HG03280 (cell line): ENCODE results near the gene PPP1R15B.

Experiments used
- ATAC-seq: cut with Tn5 transposase; IDR thresholded peaks from one replicate; pipeline ENCODE4 v1.9.1; 2021; ENCODE audit warnings: mild to moderate bottlenecking, moderate library complexity; ENCODE audit not compliant: unreplicated experiment

PPP1R15B gene

DNA sequence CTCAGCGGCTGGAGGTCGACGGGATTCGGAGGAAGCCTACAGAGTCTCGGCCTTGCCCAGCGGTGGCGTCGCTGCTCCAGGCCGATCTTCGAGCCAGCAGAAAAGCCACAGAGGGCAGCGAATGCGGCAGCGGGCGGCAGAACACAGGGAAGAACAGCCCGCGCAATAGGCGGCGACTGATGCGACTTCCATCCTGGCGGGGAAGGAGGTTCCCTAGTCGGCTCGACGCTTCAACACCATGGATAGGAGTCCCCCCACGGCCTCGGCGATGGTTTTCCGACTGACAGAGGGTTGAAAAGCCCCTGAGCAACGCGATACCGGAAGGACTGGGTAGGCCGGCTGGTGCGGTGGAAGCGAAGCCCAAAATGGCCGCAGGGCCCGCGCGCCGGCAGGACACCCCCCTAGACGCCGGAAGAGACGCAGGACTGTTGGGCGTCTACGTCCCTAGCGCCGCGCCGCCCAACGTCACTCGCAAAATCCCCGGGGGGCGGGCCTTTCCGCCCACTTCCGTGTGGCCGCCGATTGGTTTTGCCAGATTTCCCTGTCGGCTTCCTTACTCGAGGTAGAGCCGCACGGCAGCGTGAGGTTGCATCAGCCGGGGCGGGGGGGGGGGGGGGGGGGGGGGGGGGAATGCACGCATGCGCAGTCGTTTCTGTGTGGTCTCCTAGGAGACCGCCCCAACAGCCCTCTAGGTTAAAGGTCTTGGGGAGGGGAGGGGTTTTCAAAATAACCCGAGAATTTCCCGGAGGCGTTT lies at the start of gene PPP1R15B:
PPP1R15B (minus strand) TSS at position 367 of the 754 bp plus-strand sequence. CDS start 406 bp downstream, outside the sequence.
- peak; percentile 93 for ATAC-seq

DNA sequence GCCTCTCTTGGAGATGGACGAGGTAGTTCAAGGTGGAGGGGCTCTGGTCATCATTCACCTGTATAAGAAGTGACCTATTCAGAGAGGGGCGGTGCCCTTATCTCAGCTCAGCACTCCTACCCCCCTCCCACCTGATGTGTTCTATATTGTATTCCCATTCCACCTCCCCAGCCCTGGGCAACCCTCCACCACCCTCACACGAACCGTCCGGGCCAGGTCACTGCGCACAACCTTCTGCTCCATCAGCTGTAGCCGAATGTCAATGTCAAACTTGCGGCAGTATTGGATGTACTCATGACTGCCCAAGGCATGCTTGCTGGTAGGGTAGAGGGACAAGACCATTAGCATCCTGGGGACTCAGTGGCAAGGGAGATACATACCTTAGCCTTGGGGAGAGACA lies 48.7 kb upstream of the PPP1R15B start:
- no peak for ATAC-seq

DNA sequence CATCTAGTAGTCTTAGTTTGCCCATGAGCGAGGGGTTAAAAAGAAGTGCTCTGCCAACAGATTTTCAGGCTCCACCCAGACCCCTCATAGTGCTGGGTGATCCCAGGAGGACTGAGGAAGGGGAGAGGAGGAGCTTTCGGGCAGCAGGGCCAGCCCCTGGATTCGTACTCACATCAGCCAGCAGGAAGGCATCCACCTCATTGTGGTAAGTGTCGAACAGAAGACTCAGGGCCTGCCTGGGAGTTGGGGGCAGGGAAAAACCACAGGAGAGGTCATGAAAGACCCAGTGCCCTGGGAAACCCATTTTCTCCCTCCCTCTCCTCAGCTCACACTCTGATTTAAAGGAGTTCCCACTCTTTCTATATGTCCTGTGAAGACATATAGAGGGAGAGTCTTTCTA lies 48.1 kb upstream of the PPP1R15B start:
- no peak for ATAC-seq

DNA sequence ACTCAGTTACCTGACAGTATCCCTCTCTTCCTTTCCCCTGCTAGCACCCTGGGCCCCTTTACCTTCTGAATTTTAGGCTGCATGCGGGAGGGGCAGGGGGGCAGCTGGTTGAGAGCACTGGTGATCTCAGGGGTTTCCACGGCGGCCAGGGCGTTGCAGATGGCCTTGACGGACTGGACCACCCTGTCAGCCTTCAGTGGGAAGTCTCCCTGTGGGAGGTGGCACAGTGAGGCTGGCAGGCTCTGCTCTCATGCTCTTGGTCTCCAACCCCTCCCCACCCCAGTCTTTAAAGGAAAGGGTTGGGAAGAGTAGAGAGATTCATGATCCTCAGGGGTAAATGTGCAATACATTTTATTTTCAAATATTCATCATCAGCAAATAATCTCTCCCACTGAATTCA lies 46.0 kb upstream of the PPP1R15B start:
- ATAC-seq: no peak

DNA sequence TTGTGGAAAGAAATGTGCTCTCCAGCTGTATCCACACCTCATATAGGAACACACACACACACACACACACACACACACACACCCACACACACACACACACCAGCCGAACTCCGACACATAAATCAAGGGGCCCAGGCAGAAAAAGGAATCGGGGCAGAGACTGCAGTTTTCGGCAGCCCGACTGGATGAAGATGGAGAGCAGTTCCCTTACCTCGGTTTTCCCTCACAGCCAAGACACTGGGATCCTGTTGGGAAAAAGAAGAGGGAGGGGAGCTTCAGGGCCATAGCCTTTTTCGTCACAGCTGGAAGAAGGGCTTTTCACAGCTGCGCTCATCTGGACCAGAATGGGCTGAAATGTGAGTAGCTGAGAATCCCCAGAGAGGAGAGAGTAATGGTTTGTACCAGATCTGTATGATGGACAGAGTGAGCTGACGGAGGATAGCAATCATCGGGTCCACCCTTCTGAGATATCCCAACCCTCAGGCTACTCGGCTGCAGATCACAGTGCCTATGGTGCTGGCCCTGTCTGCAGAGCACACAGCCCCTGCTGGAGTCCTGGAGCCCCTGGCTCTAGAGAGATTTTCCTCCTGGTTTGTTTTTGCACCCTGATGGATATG lies 45.3 kb upstream of the PPP1R15B start:
- ATAC-seq: no peak

DNA sequence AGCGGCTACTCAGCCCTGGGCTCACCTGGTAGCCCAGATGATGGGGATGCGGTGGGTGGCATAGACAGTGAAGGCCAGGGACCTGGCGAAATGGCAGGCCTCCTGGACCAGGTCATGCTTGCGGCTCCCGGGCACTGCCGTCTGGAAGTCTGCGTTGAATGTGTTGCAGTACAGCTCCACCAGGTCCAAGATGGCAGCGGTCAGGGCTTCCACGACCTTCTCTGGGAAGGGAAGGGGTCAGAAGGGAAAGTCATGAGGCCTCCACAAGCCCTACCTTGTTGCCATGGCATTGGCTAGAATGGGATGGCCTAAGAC lies 44.2 kb upstream of the PPP1R15B start:
- ATAC-seq: no peak

DNA sequence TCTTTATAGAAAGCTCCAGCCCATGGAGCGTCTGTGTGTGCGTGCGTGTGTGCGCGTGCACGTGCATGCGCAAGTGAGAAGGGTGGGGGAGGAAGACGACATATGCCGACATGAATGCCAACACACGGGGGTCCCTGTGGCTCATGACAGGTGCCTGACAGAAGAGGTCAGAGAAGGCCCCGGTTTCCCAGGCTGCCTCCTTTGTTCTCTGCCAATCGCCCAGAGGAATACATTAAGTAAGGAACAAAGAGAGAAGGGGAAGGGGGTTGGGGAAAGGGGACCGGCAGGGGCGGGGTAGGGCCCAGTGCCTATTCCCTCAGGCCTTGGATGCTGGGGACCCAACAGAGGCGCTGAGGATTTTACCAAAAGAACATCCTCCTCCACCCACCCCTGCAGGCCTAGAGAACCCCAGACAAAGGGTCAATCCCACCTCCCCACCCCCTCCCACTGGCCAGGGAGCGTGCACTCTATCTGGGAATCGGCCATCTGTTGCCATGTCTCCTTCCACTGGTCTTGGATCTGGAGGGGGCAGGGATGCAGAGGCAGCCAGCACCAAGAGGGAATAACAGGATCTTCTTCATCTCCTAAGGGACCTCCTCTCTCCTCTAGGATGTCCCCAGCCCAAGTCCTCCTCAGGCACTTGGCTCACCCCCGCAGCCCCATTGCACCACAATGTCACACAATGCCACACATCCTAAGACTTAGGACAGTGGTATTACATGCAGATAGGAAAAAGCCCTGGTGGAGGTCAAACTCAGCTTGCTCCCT lies 43.6 kb upstream of the PPP1R15B start:
- no peak for ATAC-seq

DNA sequence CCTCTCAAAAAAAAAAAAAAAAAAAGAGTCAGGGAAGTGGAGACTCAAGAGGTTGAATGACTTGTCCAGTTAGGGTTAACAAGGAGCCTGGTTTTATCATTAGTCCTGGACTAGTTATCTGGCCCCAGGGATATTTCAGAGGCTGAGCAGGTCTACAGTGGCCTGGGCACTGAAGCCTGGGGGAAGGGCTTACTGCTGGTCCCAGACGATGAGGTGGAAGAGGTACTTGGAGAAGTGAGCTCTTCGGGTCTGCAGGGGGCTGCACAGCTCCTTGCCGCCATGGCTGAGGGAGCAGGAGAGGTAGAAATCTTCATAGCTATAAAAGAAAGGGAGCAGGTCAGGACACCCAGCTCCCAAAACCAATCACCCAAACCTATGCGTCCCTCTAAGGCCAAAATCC lies 42.9 kb upstream of the PPP1R15B start:
- no peak for ATAC-seq

DNA sequence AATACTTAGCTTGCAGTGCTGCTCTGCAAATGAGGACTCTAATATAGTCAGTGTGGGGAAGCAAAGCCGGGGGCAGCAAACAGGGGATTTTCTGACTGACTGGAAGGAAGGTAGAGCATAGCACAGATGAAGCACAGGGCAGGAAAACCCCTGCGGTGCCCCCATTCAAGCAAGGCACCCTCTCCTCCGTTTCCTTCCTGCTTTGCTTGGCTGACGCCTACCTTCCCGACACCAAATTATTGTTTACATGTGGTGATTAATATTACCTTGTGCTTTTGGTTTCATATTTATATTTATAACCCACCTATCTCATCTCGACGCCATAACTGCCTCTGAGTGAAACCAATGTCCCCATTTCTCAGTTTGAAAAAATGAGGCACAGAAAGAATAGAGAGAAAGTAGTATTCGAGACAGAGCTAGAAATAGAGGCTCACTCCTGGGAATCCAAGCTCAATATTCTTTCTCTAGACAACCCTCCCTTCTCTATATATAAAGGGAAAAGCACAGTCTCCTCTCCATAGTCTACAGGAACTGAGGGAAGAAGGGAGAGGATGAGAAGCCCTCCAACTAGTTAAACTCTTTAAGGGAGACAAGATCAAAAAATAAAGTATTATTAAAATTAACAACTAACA lies 41.6 kb upstream of the PPP1R15B start:
- ATAC-seq: peak; percentile 66

DNA sequence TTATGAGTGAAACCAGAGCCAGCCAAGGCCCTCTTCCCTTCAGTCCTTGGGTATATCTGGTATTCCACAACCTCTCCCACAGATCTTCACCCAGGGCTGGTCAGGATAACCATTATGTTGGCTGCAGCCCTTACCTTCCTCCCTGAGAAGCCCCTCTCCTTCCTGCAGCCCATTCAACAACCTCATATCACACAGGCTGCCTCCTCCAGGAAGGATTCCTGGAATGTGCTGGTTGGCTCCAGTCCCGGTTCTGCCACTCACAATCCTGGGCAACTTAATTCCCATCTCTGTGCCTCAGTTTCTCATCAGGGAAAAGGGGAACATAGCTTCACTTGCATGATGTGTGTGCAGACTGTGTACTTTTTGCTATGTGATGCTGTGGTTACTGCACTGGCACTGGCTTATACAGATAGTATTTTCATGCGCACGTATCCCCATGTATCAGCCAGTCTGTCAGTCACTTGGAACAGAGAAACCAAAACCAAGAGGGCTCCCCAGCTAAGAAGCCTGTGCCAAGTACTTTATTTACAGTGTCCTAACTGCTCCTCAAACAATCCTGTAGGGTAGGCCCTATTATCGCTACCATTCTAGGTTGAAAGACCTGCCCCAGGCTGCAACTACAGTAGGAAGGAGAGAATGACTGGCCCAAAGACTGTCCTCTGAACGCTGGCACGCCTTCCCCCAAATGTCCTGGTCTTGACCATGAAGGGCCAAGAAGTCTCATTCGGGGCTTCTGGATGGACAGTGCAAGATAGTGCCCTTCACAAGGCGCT lies 39.9 kb upstream of the PPP1R15B start:
- ATAC-seq: no peak

DNA sequence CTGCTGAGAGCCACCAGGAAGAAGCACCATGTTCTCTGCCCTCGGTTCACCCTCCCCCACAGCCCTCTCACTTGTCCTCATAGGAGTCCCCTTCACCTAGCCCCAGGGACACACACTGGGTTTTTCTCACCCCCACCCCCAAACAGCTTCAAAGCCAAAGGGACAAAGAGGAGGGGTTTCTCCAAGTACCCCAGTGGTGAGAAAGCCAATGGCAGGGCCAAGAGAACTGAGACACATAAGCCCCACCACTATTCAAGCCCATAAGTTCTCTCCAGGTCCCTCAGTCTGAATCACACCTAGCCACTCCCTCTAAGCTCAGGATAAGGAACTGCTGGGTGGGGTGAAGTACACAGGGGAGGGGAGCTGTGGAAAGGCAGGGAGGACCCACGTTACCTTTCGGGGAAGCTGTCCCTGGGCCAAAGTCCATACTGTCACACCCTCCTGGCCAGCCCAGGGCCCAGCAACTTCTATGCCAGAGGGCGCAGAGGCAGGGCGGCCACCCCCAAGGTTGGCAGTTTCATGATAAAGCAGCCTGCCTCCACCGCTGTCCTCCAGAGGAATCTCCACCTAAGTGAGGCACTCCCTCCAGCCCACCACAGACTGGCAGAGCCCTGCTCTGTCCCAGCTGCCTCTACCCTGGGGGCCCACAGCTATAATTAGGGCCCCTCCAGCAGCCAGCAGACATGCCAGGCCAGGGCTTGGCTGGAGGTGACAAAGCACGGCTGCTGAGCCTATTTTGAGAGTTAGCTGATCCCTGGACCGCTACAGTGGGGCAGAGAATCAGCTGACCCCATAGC lies 39.0 kb upstream of the PPP1R15B start:
- no peak for ATAC-seq

DNA sequence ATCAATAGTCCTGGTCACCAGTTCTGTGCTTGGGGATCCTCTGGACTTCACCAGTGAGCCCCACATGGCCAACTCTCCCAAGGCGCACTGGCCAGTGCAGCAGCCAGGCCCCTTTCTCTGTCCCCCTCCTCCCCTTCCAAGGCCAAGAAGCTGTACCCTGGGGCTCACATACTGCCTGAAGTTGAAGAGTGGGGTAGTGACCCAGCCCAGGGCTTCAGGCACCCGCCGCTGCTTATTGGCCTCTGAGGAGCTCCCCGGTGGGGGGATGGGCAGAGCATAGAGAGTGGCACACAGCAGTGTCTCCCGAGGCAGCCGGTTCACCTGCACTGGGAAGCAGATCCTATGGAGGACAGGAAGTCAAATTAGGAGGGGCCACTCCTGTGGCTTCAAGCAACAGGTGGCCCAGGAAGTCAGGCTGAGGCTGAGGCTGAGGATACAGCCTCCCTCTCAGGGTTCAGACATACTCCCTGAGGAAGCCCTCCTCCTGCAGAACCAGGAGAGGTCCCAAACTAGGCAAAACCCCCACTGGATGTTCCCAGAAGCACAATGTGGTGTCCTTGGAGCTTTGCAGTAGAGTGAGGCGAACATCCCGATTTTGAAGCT lies 38.2 kb upstream of the PPP1R15B start:
- no peak for ATAC-seq

DNA sequence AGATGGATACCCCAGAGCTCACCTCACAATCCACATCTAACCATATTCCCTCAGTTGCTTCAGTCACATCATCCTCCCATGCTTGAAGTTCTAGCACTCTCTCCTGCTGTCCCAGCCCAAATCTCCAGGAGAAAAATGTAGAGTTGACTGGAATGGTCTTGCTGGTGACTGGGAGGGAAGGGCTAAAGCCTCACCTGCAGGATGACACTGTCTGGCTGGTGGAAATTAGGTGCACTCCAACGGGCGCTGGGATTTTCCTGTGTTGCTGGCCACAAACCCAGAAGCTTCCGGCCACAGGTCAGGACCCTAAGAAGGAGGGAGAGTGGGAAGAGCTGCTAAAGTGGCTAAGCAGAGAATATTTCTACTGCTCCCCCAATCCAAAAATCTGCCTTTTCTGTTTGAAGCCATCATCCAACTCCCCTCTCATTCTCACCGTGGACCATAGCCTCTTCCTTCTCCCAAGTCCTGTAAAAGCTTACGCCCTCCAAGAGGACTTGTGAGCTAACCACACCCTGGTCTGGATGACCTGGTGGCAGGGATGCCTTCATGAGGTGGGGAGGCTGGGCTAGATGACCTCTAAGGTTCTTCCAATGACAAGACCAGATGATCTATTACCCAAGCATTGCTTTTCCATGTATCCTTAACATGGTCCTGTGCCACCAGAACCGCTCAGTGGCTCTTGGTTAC lies 37.5 kb upstream of the PPP1R15B start:
- ATAC-seq: no peak

DNA sequence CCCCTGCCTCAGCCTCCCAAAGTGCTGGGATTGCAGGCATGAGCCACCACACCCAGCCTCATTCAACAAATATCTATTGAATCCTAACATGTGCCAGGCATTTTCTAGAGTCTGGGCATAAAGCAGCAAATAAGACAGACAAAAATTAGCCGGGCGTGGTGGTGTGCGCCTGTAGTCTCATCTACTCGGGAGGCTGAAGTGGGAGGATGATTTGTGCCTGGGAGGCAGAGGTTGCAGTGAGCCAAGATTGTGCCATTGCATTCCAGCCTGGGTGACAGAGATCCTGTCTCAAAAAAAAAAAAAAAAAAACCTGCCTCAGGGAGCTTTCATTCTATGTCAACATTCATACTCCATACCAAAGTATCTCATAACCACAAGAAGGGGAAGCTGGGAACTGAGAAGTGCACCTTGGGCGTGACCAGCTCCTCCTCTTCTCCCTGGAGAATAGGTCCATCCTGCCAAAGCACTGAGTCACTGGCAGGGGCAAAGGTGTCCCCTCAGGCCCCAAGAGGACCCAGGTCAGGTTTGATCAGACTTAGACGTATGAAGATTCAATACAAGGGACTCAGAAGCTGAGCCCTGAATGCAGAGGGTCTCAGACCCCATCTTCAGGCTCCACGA lies 36.8 kb upstream of the PPP1R15B start:
- ATAC-seq: no peak

DNA sequence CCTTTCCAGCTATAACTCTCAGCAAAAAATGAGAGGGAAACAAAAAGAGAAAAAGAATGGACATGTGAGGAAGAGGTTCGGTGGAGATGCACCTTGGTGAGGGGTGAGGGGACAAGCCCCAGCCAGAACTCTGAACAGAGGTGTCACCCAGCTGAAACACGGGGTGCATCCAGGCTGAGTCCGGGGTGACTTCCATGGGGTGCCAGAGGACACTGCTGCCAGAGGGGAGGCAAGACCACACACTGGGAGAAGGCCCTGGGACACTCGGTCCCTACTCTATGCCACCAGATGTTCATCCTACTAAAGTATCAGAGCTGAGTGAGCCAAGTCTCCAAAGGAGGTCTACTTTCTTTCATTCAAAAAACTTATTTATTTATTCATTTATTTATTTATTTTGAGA lies 36.1 kb upstream of the PPP1R15B start:
- no peak for ATAC-seq

DNA sequence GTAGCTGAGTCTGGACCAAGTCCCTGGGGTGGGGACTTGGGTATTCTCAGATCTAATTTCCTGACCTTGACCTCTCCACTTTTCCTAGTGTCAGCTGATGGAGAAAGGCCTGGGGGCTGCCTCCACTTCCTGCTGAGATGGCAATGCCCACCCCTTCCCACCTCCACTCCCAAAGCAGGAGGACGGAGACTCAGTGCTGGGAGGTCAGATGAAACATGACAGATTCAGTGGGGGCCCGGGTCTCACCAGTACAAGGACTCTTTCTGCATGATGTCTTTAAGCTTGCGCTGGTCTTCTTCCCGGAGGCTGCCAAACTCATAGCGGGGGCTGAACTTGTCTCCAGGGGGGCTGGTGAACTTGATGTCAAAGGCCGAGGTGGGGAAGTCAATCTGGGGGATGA lies 35.6 kb upstream of the PPP1R15B start:
- ATAC-seq: no peak

DNA sequence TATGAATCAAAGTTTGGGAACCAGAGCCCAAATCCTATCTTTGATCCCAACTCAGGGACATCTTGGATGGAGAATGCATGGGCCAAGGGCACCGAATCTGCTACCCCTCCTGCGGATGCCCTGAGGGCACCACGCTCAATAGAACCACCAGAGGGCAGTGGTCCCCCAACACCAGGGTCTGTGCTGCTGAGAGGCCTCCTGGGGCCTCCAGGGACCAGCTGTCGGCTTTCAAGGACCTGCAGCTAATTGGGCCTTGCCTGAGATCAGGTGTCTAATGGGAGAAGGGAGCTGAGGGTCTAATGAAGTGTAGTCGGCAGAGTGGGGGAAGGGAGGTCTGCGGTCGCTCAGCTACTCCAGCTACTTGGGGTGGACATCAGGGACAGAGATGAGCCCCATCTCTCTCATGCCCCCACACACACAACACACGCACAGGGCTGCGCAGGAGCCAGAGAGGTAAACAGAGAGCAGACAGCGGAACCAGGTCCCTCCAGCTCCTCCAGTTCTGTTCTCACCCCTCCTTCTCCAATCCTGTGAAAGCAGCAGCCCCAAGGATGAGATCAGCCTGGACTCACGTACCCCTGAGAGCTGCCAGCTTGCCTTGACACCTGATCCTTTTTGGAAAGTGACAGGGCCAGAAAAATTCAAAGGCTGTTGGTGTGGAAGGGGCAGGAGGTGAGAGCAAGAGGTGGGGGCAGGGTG lies 34.9 kb upstream of the PPP1R15B start:
- no peak for ATAC-seq

DNA sequence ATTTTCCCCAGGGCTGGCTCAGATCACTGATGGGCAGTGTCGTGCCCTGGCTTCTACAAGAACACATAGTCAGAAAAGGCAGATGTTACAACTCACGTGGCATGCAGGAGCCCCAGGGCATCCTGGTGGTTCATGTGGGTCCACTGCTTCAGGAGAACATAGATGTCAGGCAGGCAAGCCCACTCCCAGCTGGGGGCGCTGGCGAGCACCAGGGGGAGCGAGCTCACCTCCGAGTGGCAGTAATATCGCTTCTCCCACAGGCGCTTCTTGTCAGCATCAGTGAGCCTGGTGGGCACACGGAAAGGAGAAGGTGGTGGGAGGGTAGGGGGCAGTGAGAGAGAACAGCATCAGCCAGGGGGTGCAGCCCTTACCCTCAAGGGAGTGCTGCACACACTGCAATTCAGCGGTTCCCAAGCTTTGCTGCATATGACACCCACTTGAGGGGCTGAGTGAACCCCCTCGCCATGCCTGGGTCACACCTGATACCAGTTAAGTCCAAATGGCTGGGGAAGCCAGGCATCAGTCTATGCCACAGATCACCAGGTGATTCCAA lies 34.3 kb upstream of the PPP1R15B start:
- ATAC-seq: no peak
